Loucy (cell line): Measurements from ENCODE around the gene CDKL1.

Experiments
- H2AFZ ChIP-seq: fragments of 200-600 bp; sonication (generic); 2 replicates; pipeline ENCODE4 v1.6.0; 2016; ENCODE audit warnings: antibody characterized with exemption, mild to moderate bottlenecking, low read length, moderate library complexity
- H3F3A ChIP-seq: fragments of 200-600 bp; 2 replicates; pipeline ENCODE4 v1.6.0; 2016; ENCODE audit warnings: antibody characterized with exemption, low read depth, mild to moderate bottlenecking
- H3K27me3 ChIP-seq: fragments of 200-600 bp; sonication (generic); 2 replicates; pipeline ENCODE4 v1.6.1; 2014; ENCODE audit warnings: low read length, mild to moderate bottlenecking; ENCODE audit not compliant: insufficient read depth, poor library complexity, severe bottlenecking
- H3K36me3 ChIP-seq: fragments of 200-600 bp; sonication (generic); 2 replicates; pipeline ENCODE4 v1.6.1; 2016; ENCODE audit warnings: low read length; ENCODE audit not compliant: insufficient read depth
- H3K4me1 ChIP-seq: fragments of 200-600 bp; sonication (generic); 2 replicates; pipeline ENCODE4 v1.5.1; 2014; ENCODE audit warnings: low read length, mild to moderate bottlenecking; ENCODE audit not compliant: insufficient read depth, poor library complexity, severe bottlenecking
- H3K4me2 ChIP-seq: fragments of 200-600 bp; sonication (generic); 2 replicates; pipeline ENCODE4 v1.6.0; 2014; ENCODE audit warnings: antibody characterized with exemption, low read length, low read depth, mild to moderate bottlenecking; ENCODE audit not compliant: poor library complexity, severe bottlenecking
- H3K4me3 ChIP-seq: fragments of 200-600 bp; sonication (generic); 2 replicates; pipeline ENCODE4 v1.5.1; 2014; ENCODE audit warnings: low read length, mild to moderate bottlenecking, mixed read lengths; ENCODE audit not compliant: poor library complexity, severe bottlenecking
- H3K79me2 ChIP-seq: fragments of 200-600 bp; sonication (generic); 2 replicates; pipeline ENCODE4 v1.6.1; 2014; ENCODE audit warnings: low read length; ENCODE audit not compliant: insufficient read depth
- H3K9ac ChIP-seq: fragments of 200-600 bp; sonication (generic); 2 replicates; pipeline ENCODE4 v1.6.0; 2014; ENCODE audit warnings: mild to moderate bottlenecking, low read depth, low read length, moderate library complexity; ENCODE audit not compliant: poor library complexity, severe bottlenecking
- H3K9me2 ChIP-seq: fragments of 200-600 bp; sonication (generic); replicated peaks from 2 replicates; pipeline ENCODE4 v1.6.1; 2016; ENCODE audit warnings: low read depth, low read length, mixed read lengths
- H3K9me3 ChIP-seq: fragments of 200-600 bp; sonication (generic); 2 replicates; pipeline ENCODE4 v1.6.1; 2014; ENCODE audit warnings: mild to moderate bottlenecking, antibody characterized with exemption, low read length, low read depth; ENCODE audit not compliant: insufficient read depth
- H4K20me1 ChIP-seq: fragments of 200-600 bp; sonication (generic); 2 replicates; pipeline ENCODE4 v1.6.0; 2014; ENCODE audit warnings: antibody characterized with exemption, low read length, mild to moderate bottlenecking; ENCODE audit not compliant: insufficient read depth, poor library complexity, severe bottlenecking
- EZH2phosphoT487 ChIP-seq: fragments of 200-600 bp; IDR thresholded peaks from 2 replicates; pipeline ENCODE4 v1.6.1; 2018; ENCODE audit warnings: antibody characterized with exemption, mild to moderate bottlenecking, moderate library complexity, borderline replicate concordance
- TF ChIP-seq, protein P1 (sequence below): fragments of 200-600 bp; sonication (generic); conservative IDR thresholded peaks from 2 replicates; pipeline ENCODE4 v1.5.1; 2014; ENCODE audit warnings: mild to moderate bottlenecking, antibody characterized with exemption, low read length

Gene CDKL1

DNA sequence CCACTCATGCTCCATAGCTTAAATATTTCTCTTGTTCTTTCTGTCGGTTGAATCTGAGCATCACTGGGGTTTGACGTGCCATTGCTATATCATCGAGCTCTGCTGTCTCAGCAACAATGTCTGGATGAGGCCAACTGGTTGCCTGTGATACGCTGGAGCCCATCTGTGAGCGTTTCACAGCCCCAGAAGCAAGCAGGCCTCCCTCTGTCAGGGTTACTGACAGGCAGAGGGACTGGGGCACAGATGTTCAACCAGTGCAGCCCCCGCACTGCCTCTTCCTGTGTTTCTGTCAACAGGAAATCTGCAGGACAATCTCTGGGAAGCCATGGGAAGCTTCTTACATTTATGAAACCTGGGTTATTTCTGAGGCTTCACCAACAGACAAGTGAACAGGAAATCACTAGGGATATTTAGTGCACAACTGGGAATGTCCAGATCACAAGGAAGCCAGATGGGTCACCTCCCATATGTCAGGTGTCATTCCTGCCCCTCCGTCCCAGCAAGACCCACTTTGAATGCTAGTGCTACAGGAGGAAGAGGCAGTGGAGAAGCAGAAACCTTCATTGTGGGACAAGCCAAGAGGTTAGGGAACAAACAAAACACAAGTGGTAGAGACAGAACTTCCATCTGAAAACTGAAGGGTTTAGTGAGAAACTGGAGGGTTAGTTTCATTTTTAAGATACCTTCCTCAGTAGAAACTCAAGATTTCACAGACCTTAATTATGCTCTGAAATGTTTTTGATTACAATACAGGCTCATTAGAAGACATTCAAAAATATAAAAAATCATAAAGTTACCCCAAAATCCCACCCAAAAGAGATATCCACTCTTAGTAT lies 60.5 kb downstream of the CDKL1 start:
- Histone ChIP-seq H3F3A (no peaks in the 10 kb centered on the region), H2AFZ (no peak overlapping the region), H4K20me1 (no peaks in the 10 kb centered on the region), H3K79me2 (no peaks in the 10 kb centered on the region), H3K36me3 (no peaks in the 10 kb centered on the region), H3K4me2 (peak overlapping the region; percentile 64), H3K9me3 (no peaks in the 10 kb centered on the region), H3K4me1 (peaks cover 14% of the 10 kb centered on the region), H3K9ac (peak overlapping the region; percentile 17), H3K27me3 (no peaks in the 10 kb centered on the region), H3K9me2 (no peaks in the 10 kb centered on the region), H3K4me3 (peak overlapping the region; percentile 29)
- TF ChIP-seq, protein P1, sequence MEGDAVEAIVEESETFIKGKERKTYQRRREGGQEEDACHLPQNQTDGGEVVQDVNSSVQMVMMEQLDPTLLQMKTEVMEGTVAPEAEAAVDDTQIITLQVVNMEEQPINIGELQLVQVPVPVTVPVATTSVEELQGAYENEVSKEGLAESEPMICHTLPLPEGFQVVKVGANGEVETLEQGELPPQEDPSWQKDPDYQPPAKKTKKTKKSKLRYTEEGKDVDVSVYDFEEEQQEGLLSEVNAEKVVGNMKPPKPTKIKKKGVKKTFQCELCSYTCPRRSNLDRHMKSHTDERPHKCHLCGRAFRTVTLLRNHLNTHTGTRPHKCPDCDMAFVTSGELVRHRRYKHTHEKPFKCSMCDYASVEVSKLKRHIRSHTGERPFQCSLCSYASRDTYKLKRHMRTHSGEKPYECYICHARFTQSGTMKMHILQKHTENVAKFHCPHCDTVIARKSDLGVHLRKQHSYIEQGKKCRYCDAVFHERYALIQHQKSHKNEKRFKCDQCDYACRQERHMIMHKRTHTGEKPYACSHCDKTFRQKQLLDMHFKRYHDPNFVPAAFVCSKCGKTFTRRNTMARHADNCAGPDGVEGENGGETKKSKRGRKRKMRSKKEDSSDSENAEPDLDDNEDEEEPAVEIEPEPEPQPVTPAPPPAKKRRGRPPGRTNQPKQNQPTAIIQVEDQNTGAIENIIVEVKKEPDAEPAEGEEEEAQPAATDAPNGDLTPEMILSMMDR: no peak
- no peak for TF ChIP-seq EZH2phosphoT487

DNA sequence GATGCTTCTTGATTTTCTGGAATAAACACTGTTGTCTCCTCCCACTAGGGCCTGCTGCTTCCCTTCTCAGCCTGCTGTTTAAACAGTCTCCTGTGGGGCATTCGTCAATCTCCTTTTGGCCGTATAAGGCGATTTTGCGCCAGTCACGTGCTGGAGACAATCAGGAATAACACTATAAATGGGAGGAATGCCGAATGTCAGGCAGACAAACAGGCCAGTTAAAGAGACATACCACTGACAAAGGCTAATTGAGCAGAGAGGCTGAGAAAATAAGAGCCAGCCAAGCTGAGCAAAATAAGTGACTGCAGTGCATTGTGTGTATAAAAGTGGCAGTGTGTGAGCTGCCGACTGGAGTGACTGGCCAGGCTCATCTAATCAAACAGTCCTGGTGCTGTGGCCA lies 61.3 kb downstream of the CDKL1 start:
- Histone ChIP-seq H4K20me1 (no peaks in the 10 kb centered on the region), H3K9me3 (no peaks in the 10 kb centered on the region), H3K4me1 (peaks cover 14% of the 10 kb centered on the region), H3F3A (no peaks in the 10 kb centered on the region), H3K9me2 (no peaks in the 10 kb centered on the region), H3K4me3 (no peak overlapping the region), H3K27me3 (no peaks in the 10 kb centered on the region), H3K79me2 (no peaks in the 10 kb centered on the region), H3K4me2 (peak overlapping the region; percentile 64), H3K9ac (no peak overlapping the region), H2AFZ (no peak overlapping the region), H3K36me3 (no peaks in the 10 kb centered on the region)
- no peak for TF ChIP-seq EZH2phosphoT487
- TF ChIP-seq, protein P1: no peak

DNA sequence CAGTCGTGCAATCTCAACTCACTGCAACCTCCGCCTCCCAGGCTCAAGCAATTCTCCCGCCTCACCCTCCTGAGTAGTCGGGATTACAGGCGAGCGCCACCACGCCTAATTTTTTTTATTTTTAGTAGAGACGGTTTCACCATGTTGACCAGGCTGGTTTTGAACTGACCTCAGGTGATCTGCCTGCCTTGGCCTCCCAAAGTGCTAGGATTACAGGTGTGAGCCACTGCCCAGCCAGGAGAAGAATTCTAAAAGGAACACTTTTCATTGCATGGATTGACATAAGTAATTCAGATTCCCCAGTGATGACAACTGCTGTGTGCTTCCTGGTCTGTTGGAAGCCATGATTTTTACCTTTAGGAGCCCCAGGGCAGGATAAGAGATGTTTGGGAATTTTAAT lies 62.5 kb downstream of the CDKL1 start:
- Histone ChIP-seq H3K4me2 (no peak overlapping the region), H3K9ac (no peak overlapping the region), H3K4me3 (no peak overlapping the region), H4K20me1 (no peaks in the 10 kb centered on the region), H3K9me2 (no peaks in the 10 kb centered on the region), H3K9me3 (no peaks in the 10 kb centered on the region), H3F3A (no peaks in the 10 kb centered on the region), H3K79me2 (no peaks in the 10 kb centered on the region), H3K27me3 (no peaks in the 10 kb centered on the region), H3K4me1 (peaks cover 14% of the 10 kb centered on the region), H2AFZ (no peak overlapping the region), H3K36me3 (peaks cover 7% of the 10 kb centered on the region; the same call in 1 of the 2 replicates)
- no peak for TF ChIP-seq EZH2phosphoT487
- TF ChIP-seq, protein P1: no peak
